ENCODE data around the gene RGMA. TPM values are rescaled to one million over a fixed set of nuclear protein-coding genes. Genes with fewer than 3 reads are reported as not detected.

Gene RGMA
- polyA plus RNA-seq, 1 experiment = 0.17 TPM

DNA sequence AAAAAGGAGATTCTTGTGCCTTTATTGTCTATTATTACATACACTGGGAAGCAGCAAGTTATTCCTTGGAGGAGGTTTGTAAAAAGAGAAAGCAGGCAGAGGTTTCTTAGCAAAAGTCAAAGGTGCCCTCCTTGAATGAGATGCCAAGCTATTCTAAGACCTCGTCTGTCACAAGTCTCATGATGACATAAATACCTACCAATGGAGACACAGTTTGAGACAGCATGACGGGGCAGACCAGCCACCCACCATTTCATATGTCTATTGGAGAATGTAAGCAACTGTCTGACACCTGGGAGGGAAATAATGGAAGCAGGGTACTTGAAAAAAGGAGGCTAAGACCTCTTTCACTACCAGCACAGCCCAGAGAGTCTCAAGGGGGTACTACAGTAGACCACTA, 2.2 kb downstream of the RGMA start:
- ChIA-PET POLR2A (no interaction called here), CTCF (interaction anchor here (1.4 to 2.5 kb wide), 4 partner anchors 9 to 1033 kb away, joined by 6 to 31 read pairs (median 15); no protein-coding TSS in a partner anchor)
- TF ChIP-seq, protein P1, sequence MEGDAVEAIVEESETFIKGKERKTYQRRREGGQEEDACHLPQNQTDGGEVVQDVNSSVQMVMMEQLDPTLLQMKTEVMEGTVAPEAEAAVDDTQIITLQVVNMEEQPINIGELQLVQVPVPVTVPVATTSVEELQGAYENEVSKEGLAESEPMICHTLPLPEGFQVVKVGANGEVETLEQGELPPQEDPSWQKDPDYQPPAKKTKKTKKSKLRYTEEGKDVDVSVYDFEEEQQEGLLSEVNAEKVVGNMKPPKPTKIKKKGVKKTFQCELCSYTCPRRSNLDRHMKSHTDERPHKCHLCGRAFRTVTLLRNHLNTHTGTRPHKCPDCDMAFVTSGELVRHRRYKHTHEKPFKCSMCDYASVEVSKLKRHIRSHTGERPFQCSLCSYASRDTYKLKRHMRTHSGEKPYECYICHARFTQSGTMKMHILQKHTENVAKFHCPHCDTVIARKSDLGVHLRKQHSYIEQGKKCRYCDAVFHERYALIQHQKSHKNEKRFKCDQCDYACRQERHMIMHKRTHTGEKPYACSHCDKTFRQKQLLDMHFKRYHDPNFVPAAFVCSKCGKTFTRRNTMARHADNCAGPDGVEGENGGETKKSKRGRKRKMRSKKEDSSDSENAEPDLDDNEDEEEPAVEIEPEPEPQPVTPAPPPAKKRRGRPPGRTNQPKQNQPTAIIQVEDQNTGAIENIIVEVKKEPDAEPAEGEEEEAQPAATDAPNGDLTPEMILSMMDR (IDR thresholded peaks at IDR 0.05; ENCODE audit: low read depth, low read length) = no peak
- DNase-seq (ENCODE audit: low read depth, low spot score) = no peak
- Histone ChIP-seq H3K27me3 (ENCODE audit: control insufficient read depth, insufficient read depth, low read length) (peaks cover 65% of the 10 kb centered on the region), H3K4me3 (ENCODE audit: low read depth, low read length) (no peak overlapping the region), H3K27ac (ENCODE audit: low read depth, low read length) (no peak overlapping the region), H3K9me3 (ENCODE audit: control insufficient read depth, insufficient read depth, low read length) (no peaks in the 10 kb centered on the region; the same call in 1 of the 2 replicates)

DNA sequence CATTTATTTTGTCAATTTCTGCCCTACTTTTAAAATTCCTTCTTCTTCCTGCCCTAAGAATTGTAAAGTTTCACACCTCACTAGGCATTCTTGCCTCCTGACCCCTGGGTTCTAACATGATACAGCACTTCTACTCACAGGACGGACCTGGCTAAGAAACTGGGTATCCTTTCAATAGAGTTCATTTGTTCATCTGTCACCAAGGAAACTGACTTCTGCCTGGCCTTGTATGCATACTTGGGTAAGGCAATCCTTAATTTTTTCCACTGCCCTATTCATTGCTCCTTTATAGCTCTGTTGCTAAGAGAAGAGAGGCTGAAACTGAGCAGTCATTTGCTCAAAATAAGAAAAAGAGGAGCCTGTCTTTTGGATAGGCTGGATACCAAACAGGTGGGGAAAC, 3.3 kb downstream of the RGMA start:
- POLR2A ChIA-PET = no interaction called here
- Histone ChIP-seq H3K9me3 (ENCODE audit: control insufficient read depth, insufficient read depth, low read length) (no peaks in the 10 kb centered on the region; the same call in 1 of the 2 replicates), H3K27ac (ENCODE audit: low read depth, low read length) (no peak overlapping the region), H3K27me3 (ENCODE audit: control insufficient read depth, insufficient read depth, low read length) (peaks cover 64% of the 10 kb centered on the region), H3K4me3 (ENCODE audit: low read depth, low read length) (no peak overlapping the region)
- DNase-seq (ENCODE audit: low read depth, low spot score) = no peak
- CTCF ChIA-PET = no interaction called here
- TF ChIP-seq, protein P1 (IDR thresholded peaks at IDR 0.05; ENCODE audit: low read depth, low read length) = no peak

DNA sequence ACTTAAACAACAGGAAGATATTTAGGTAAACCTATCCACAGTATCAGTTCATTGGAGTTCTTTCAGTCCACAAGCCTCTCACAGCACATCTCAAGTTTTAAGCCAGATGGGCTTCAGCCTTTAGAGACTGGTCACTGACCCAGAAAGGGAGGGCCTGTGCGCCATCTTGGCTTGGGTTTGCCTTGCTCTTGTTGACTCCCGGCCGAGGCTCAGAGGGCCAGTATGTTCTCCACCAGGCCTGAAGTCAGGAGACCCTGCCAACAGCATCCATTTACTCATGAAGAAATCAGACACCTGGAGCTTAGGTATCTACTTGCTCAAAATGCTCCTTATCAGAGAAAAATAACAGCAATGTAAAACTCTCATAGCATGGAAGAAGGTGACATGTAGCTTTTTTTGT, 6.2 kb downstream of the RGMA start:
- H3K27ac ChIP-seq (ENCODE audit: low read depth, low read length) = no peak overlapping the region
- H3K4me3 ChIP-seq (ENCODE audit: low read depth, low read length) = no peak overlapping the region
- CTCF ChIA-PET = interaction anchor here (1.0 to 1.5 kb wide), 2 partner anchors 368 to 1037 kb away, joined by 3 to 6 read pairs; no protein-coding TSS in a partner anchor
- no peak for DNase-seq (ENCODE audit: low read depth, low spot score)
- no peaks in the 10 kb centered on the region for H3K9me3 ChIP-seq (ENCODE audit: control insufficient read depth, insufficient read depth, low read length)
- TF ChIP-seq, protein P1 (IDR thresholded peaks at IDR 0.05; ENCODE audit: low read depth, low read length) = no peak
- peaks cover 50% of the 10 kb centered on the region for H3K27me3 ChIP-seq (ENCODE audit: control insufficient read depth, insufficient read depth, low read length)
- POLR2A ChIA-PET = no interaction called here

DNA sequence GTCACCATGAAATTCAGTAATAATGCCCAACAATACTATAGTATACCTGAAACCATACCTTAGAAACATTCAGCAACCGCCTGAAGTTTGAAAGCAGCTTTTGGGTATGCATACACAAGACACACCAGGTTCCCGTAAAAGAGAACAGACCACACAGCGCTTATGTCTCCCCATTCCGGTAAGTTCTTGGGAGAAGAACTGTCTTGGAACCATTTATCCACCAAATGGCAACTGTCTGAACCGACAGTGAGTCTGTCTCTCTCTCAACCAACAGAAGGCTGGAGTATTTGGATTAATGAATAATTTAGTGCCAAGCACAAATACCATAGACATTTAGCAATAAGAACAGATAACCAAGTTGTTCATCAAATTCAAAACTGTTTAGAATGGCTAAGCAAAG, 7.6 kb downstream of the RGMA start:
- H3K27ac ChIP-seq (ENCODE audit: low read depth, low read length) = no peak overlapping the region
- CTCF ChIA-PET = interaction anchor here (1.5 kb wide), 1 partner anchor 1038 kb away, joined by 6 read pairs; no protein-coding TSS in a partner anchor
- peaks cover 36% of the 10 kb centered on the region for H3K27me3 ChIP-seq (ENCODE audit: control insufficient read depth, insufficient read depth, low read length)
- H3K9me3 ChIP-seq (ENCODE audit: control insufficient read depth, insufficient read depth, low read length) = no peaks in the 10 kb centered on the region
- no peak for DNase-seq (ENCODE audit: low read depth, low spot score)
- H3K4me3 ChIP-seq (ENCODE audit: low read depth, low read length) = no peak overlapping the region
- TF ChIP-seq, protein P1 (IDR thresholded peaks at IDR 0.05; ENCODE audit: low read depth, low read length) = no peak
- POLR2A ChIA-PET = no interaction called here

DNA sequence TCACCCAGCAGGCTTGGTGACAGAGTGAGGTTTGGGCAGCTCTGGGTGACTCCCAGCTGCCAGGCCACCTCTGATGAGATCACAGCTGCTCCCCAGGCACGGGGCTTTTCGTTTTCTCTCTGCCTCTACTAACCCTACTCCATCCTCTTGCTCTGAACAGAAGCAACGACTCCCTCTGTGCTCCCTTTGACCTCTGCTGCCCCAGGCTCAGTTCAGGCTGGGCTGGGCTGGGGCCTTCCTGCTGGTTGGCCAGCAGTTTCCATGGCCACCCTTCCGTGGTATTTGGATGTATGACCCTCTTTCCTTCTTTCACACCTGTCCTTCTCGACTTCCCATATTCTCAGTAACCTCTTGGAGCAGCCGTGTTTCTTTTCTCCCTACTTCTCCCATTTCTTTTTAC, 8.6 kb downstream of the RGMA start:
- POLR2A ChIA-PET = no interaction called here
- no peak overlapping the region for H3K27ac ChIP-seq (ENCODE audit: low read depth, low read length)
- DNase-seq (ENCODE audit: low read depth, low spot score) = no peak
- H3K27me3 ChIP-seq (ENCODE audit: control insufficient read depth, insufficient read depth, low read length) = peaks cover 28% of the 10 kb centered on the region
- TF ChIP-seq, protein P1 (IDR thresholded peaks at IDR 0.05; ENCODE audit: low read depth, low read length) = no peak
- CTCF ChIA-PET = interaction anchor here (0.6 kb wide), 2 partner anchors 17 to 911 kb away, joined by 3 to 5 read pairs; no protein-coding TSS in a partner anchor
- no peak overlapping the region for H3K4me3 ChIP-seq (ENCODE audit: low read depth, low read length)
- no peaks in the 10 kb centered on the region for H3K9me3 ChIP-seq (ENCODE audit: control insufficient read depth, insufficient read depth, low read length)

Data from AG04450 (cell line).